BJ (cell line): Measurements from ENCODE around the gene MYH11. TPM values are rescaled to one million over a fixed set of nuclear protein-coding genes. Genes with fewer than 3 reads are reported as not detected.
"Not testable (repeated sequence)": the region's sequence is repeated elsewhere in the genome, so short reads cannot be mapped to it uniquely, and the experiment has no call there.

Experiments used
- CTCF ChIA-PET: fragments of 350-600 bp; formaldehyde crosslinking; extraction: SDS; loops from one replicate; lab custom pipeline; 2021; ENCODE audit warnings: antibody characterized with exemption, inconsistent platforms; lab: Yijun Ruan, JAX
- POLR2A ChIA-PET: fragments of 300-600 bp; sonication (Branson Sonifier 250); formaldehyde crosslinking; extraction: SDS; loops from one replicate; lab custom pipeline; 2021; ENCODE audit warnings: antibody characterized with exemption; lab: Charles Lee
- DNase-seq: peaks from one replicate; pipeline ENCODE4 v3.0.0-alpha.2; 2011; ENCODE audit warnings: low read depth
- H3K27me3 ChIP-seq: 2 replicates; pipeline ENCODE4 v1.6.0; 2011; ENCODE audit warnings: low read length; ENCODE audit not compliant: control insufficient read depth, insufficient read depth
- H3K36me3 ChIP-seq: 2 replicates; pipeline ENCODE4 v1.5.1; 2011; ENCODE audit warnings: low read length; ENCODE audit not compliant: control insufficient read depth, insufficient read depth
- H3K4me3 ChIP-seq: 2 replicates; pipeline ENCODE4 v1.5.1; 2011; ENCODE audit warnings: low read depth, mild to moderate bottlenecking, control low read depth, low read length
- CTCF ChIP-seq: IDR thresholded peaks from 2 replicates; pipeline ENCODE4 v1.5.1; 2011; ENCODE audit warnings: low read depth, mild to moderate bottlenecking, control low read depth, inconsistent platforms, low read length, moderate library complexity; ENCODE audit not compliant: insufficient read depth
- polyA plus RNA-seq: library from polyadenylated mRNA; depleted of rRNA; stranded (reverse); fragments of >200 nt; gene quantifications from 2 replicates; pipeline ENCODE4 v1.2.3, GENCODE V29; 2011

Gene MYH11
- polyA plus RNA-seq, 1 experiment: 0.27 TPM

DNA sequence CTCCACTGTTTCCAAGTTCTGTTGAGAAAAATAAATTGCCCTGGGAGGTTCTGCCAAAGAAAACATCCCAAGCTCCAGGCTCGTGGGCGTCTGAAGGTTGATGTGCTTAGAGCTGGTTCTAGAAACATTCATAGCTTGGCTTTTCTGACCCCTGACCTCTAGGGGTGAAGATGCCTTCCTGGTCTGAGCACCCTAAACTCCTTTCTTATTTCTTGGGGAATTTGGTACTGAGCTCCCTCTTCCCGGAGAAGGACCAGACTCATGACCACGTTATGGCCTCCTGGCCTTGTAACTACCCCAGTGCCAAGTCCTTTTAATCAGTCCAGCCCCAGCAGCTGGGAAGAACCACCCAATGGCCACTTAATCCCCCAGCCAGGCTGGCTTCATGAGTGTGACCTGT, 66.4 kb downstream of the MYH11 start:
- Histone ChIP-seq H3K36me3 (no peaks in the 10 kb centered on the region), H3K4me3 (no peak overlapping the region), H3K27me3 (no peaks in the 10 kb centered on the region)
- ChIA-PET CTCF (interaction anchor here (0.5 to 1.5 kb wide), 3 partner anchors 8 to 212 kb away, joined by 3 to 4 read pairs (median 3); no protein-coding TSS in a partner anchor), POLR2A (no interaction called here)
- no peak for DNase-seq
- no peak for TF ChIP-seq CTCF

- H3K4me3 ChIP-seq, CTCF ChIA-PET, H3K36me3 ChIP-seq, DNase-seq, POLR2A ChIA-PET, H3K27me3 ChIP-seq: not testable (repeated sequence)
These were observed 67.0 kb downstream of the MYH11 start for GRCh38 chr16:15789816-15790215.

DNA sequence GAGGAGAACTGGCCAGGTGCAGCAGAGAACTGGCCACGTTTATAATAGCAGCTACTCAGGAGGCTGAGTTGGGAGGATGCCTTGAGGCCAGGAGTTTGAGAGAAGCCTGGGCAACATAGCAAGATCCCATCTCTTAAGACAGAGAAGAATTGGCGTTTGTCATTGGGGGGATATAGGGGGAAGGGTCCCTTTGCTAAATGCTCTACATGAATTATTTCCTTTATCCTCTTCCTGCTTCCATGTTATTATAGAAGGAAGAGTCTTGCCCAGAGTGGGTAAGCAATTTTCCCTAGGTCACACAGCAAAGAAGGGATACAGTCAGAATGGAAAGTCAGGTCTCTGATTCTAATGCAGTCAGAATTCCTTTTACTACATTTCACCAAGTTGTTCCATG, 68.0 kb downstream of the MYH11 start:
- ChIA-PET POLR2A (no interaction called here), CTCF (interaction anchor here (0.6 to 1.6 kb wide), 2 partner anchors 12 to 33 kb away, joined by 3 to 4 read pairs; no protein-coding TSS in a partner anchor)
- H3K4me3 ChIP-seq: no peak overlapping the region
- no peak for TF ChIP-seq CTCF
- H3K27me3 ChIP-seq: no peaks in the 10 kb centered on the region
- no peaks in the 10 kb centered on the region for H3K36me3 ChIP-seq
- DNase-seq: no peak

- Histone ChIP-seq H3K27me3 (no peaks in the 10 kb centered on the region; the same call in 1 of the 2 replicates), H3K36me3 (no peaks in the 10 kb centered on the region), H3K4me3 (no peak overlapping the region)
- ChIA-PET POLR2A (no interaction called here), CTCF (interaction anchor here (1.0 to 1.5 kb wide), 2 partner anchors 9 to 29 kb away, joined by 3 to 6 read pairs; no protein-coding TSS in a partner anchor)
- TF ChIP-seq CTCF: no peak
- no peak for DNase-seq
These were observed 70.3 kb downstream of the MYH11 start for GRCh38 chr16:15786501-15786900.

DNA sequence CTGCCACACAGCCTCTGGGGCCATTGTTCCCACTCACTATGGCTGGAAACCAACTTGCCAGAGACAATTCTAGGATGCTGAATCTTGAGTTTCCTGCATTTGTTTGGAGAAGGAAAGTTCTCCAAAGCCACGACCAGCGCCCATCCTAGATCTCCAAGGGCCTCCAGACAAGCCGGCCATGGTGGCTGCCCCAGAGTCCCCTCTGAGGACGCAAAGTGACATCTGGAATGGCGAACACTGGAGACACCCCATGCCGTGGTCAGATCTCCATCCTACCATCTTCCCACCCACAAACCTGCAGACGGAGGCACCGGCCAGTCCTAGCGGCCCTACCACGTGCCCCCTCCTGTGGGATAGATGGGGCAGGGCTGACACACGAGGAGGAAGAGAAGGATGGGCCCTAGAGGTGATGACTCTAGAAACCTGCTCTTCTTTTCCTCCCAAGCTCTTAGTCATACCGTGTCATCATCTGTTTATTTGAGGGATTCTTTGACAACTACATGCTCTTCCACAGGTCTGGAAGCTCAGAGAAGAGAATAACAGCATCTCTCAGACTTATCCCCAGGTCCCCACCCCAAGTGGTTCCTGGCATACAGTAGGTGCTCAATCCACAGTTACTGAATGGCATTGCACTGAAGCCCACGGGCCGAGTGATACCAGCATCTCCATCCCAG, 71.3 kb downstream of the MYH11 start:
- Histone ChIP-seq H3K4me3 (no peak overlapping the region), H3K36me3 (no peaks in the 10 kb centered on the region), H3K27me3 (no peaks in the 10 kb centered on the region; the same call in 1 of the 2 replicates)
- no peak for TF ChIP-seq CTCF
- CTCF ChIA-PET: no interaction called here
- no peak for DNase-seq
- POLR2A ChIA-PET: no interaction called here
